Neural cell (in vitro differentiated cells): Measurements from ENCODE around the gene LRCOL1. TPM values are rescaled to one million over a fixed set of nuclear protein-coding genes. Genes with fewer than 3 reads are reported as not detected.

ENCODE experiments used
- H2AFZ ChIP-seq: fragments of 200-600, 300-800 bp; sonication (generic), shearing (Covaris generic); 2 replicates; pipeline ENCODE4 v1.6.0; 2014; ENCODE audit warnings: low read depth, mild to moderate bottlenecking, antibody characterized with exemption, low read length, moderate library complexity
- H3F3A ChIP-seq: fragments of 200-600 bp; shearing (Covaris generic); 2 replicates; pipeline ENCODE4 v1.6.1; 2016; ENCODE audit warnings: mild to moderate bottlenecking, moderate library complexity, mixed read lengths, antibody characterized with exemption, low read length; ENCODE audit not compliant: insufficient read depth, poor library complexity, severe bottlenecking
- H3K27ac ChIP-seq: fragments of 200-600, 300-800 bp; sonication (generic), shearing (Covaris generic); 2 replicates; pipeline ENCODE4 v1.5.1; 2014; ENCODE audit warnings: mild to moderate bottlenecking, low read length, moderate library complexity
- H3K27me3 ChIP-seq: fragments of 300-800, 200-600 bp; sonication (generic), shearing (Covaris generic); 2 replicates; pipeline ENCODE4 v1.6.0; 2014; ENCODE audit warnings: mild to moderate bottlenecking, low read depth, low read length, moderate library complexity; ENCODE audit not compliant: insufficient read depth
- H3K36me3 ChIP-seq: fragments of 300-800, 200-600 bp; sonication (generic), shearing (Covaris generic); 2 replicates; pipeline ENCODE4 v1.5.1; 2014; ENCODE audit warnings: mild to moderate bottlenecking, antibody characterized with exemption, low read length, moderate library complexity; ENCODE audit not compliant: insufficient read depth
- H3K4me2 ChIP-seq: fragments of 300-800, 200-600 bp; sonication (generic), shearing (Covaris generic); 2 replicates; pipeline ENCODE4 v1.6.0; 2014; ENCODE audit warnings: mild to moderate bottlenecking, low read length
- H3K4me3 ChIP-seq: fragments of 300-800, 200-600 bp; sonication (generic), shearing (Covaris generic); 2 replicates; pipeline ENCODE4 v1.5.1; 2014; ENCODE audit warnings: mild to moderate bottlenecking, low read length, moderate library complexity
- H3K79me2 ChIP-seq: fragments of 200-600 bp; shearing (Covaris generic); replicated peaks from 2 replicates; pipeline ENCODE4 v1.6.0; 2014; ENCODE audit warnings: mild to moderate bottlenecking, low read length, moderate library complexity; ENCODE audit not compliant: insufficient read depth
- H3K9ac ChIP-seq: fragments of 300-800, 200-600 bp; sonication (generic), shearing (Covaris generic); 2 replicates; pipeline ENCODE4 v1.6.1; 2016; ENCODE audit warnings: mild to moderate bottlenecking, low read length, mixed read lengths
- H3K9me2 ChIP-seq: fragments of 200-600 bp; shearing (Covaris generic); 2 replicates; pipeline ENCODE4 v1.6.1; 2016; ENCODE audit warnings: mild to moderate bottlenecking, low read length, mixed read lengths; ENCODE audit not compliant: insufficient read depth
- H3K9me3 ChIP-seq: fragments of 200-600, 300-800 bp; sonication (generic), shearing (Covaris generic); 2 replicates; pipeline ENCODE4 v1.6.1; 2016; ENCODE audit warnings: mild to moderate bottlenecking, mixed run types, low read length, moderate library complexity, mixed read lengths
- H4K20me1 ChIP-seq: fragments of 200-600 bp; shearing (Covaris generic); 2 replicates; pipeline ENCODE4 v1.6.1; 2016; ENCODE audit warnings: mild to moderate bottlenecking, mixed run types; ENCODE audit not compliant: insufficient read depth
- EP300 ChIP-seq: fragments of 450-650 bp; conservative IDR thresholded peaks from 2 replicates; pipeline ENCODE4 v1.6.1; 2014; ENCODE audit warnings: antibody characterized with exemption, mild to moderate bottlenecking, moderate library complexity; ENCODE audit not compliant: poor library complexity, severe bottlenecking
- EZH2 ChIP-seq: fragments of 200-600, 300-800 bp; shearing (Covaris generic), sonication (generic); IDR thresholded peaks from 2 replicates; pipeline ENCODE4 v1.6.1; 2014; ENCODE audit warnings: antibody characterized with exemption, low read length, borderline replicate concordance, mild to moderate bottlenecking; ENCODE audit not compliant: insufficient read depth, poor library complexity, severe bottlenecking
- MXI1 ChIP-seq: fragments of 450-650 bp; conservative IDR thresholded peaks from 2 replicates; pipeline ENCODE4 v1.6.1; 2014; ENCODE audit warnings: antibody characterized with exemption, mild to moderate bottlenecking; ENCODE audit not compliant: poor library complexity, severe bottlenecking
- POLR2AphosphoS5 ChIP-seq: IDR thresholded peaks from 2 replicates; pipeline ENCODE4 v1.6.1; 2012
- RAD21 ChIP-seq: fragments of 450-650 bp; conservative IDR thresholded peaks from 2 replicates; pipeline ENCODE4 v1.6.1; 2014; ENCODE audit warnings: antibody characterized with exemption, mild to moderate bottlenecking, moderate library complexity
- SMC3 ChIP-seq: fragments of 450-650 bp; conservative IDR thresholded peaks from 2 replicates; pipeline ENCODE4 v1.6.1; 2014; ENCODE audit warnings: antibody characterized with exemption, mild to moderate bottlenecking, moderate library complexity; ENCODE audit not compliant: poor library complexity
- TAF1 ChIP-seq: IDR thresholded peaks from 2 replicates; pipeline ENCODE4 v1.6.1; 2012; ENCODE audit warnings: low read depth
- polyA plus RNA-seq: library from polyadenylated mRNA; depleted of rRNA; stranded (reverse); fragments of >200 nt; gene quantifications from 2 replicates; pipeline ENCODE4 v1.2.3, GENCODE V29; 2014
- TF ChIP-seq, protein P1 (sequence below): fragments of 450-650 bp; IDR thresholded peaks from 2 replicates; pipeline ENCODE4 v1.5.1; 2014; ENCODE audit warnings: antibody characterized with exemption, mild to moderate bottlenecking, moderate library complexity; ENCODE audit not compliant: poor library complexity, severe bottlenecking
- TF ChIP-seq, protein P2 (sequence below): IDR thresholded peaks from 2 replicates; pipeline ENCODE4 v1.6.1; 2012; ENCODE audit warnings: borderline replicate concordance

Gene LRCOL1
- polyA plus RNA-seq, 1 donor from 2014 or later = not detected

DNA sequence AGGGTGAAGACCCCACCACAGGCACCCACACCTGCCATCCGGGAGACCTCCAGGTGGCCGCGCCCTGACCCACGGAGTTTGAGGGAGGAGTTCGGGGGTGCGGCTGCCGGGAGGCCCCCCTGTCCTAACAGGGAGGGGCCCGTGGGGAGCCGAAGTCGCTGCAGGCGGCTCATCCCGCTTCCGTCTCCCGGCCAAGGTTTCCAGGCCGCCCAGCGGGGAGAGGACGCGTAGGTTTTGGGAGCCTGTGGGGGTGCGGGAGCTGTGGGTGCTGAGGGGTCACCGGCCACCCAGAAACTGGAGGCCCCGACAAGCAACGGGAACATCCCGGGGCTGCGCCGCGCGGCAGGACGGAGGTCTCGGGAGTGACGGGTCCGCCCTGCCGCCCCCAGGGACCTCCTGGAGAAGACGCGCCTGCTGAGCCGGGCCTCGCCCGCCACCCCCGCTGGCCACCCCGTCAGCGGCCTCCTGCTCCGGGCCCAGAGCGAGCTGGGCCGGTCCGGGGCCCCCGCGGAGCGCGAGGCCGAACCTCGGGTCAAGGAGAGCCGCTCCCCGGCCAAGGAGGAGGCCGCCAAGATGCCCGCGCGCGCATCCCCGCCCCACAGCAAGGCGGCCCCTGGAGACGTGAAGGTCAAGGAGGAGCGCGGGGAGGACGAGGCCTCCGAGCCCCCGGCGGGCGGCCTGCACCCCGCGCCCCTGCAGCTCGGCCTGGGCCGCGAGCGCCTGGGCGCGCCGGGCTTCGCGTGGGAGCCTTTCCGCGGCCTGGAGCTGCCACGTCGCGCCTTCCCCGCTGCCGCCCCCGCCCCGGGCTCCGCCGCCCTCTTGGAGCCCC is 27.6 kb downstream of the LRCOL1 start:
- Histone ChIP-seq H3K4me3 (no peak overlapping the region), H4K20me1 (no peaks in the 10 kb centered on the region), H3K9me3 (no peaks in the 10 kb centered on the region), H3K4me2 (no peak overlapping the region), H3F3A (no peaks in the 10 kb centered on the region), H3K36me3 (no peaks in the 10 kb centered on the region), H2AFZ (no peak overlapping the region), H3K27me3 (no peaks in the 10 kb centered on the region), H3K79me2 (no peaks in the 10 kb centered on the region), H3K27ac (no peak overlapping the region), H3K9me2 (no peaks in the 10 kb centered on the region), H3K9ac (no peak overlapping the region)
- TF ChIP-seq, protein P1, sequence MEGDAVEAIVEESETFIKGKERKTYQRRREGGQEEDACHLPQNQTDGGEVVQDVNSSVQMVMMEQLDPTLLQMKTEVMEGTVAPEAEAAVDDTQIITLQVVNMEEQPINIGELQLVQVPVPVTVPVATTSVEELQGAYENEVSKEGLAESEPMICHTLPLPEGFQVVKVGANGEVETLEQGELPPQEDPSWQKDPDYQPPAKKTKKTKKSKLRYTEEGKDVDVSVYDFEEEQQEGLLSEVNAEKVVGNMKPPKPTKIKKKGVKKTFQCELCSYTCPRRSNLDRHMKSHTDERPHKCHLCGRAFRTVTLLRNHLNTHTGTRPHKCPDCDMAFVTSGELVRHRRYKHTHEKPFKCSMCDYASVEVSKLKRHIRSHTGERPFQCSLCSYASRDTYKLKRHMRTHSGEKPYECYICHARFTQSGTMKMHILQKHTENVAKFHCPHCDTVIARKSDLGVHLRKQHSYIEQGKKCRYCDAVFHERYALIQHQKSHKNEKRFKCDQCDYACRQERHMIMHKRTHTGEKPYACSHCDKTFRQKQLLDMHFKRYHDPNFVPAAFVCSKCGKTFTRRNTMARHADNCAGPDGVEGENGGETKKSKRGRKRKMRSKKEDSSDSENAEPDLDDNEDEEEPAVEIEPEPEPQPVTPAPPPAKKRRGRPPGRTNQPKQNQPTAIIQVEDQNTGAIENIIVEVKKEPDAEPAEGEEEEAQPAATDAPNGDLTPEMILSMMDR = no peak
- TF ChIP-seq POLR2AphosphoS5 = no peak

DNA sequence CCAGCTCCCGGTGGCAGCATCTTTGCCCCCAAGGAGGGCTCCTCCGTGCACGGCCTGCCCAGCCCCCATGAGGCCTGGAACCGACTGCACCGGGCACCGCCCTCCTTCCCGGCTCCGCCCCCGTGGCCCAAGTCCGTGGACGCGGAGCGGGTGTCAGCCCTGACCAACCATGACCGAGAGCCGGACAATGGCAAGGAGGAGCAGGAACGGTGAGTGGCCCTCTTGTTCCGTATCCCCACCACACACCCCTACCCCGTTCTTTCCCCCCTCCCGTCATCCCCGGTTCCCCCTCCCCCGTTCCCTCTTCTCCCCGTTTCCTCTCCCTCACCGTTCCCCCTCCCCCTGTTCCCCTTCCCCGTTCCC is 28.3 kb downstream of the LRCOL1 start:
- Histone ChIP-seq H3K9me2 (no peaks in the 10 kb centered on the region), H4K20me1 (no peaks in the 10 kb centered on the region), H3K9me3 (no peaks in the 10 kb centered on the region), H3K79me2 (no peaks in the 10 kb centered on the region), H3K36me3 (no peaks in the 10 kb centered on the region), H3K27ac (no peak overlapping the region), H2AFZ (no peak overlapping the region), H3F3A (no peaks in the 10 kb centered on the region), H3K4me2 (no peak overlapping the region), H3K4me3 (no peak overlapping the region), H3K9ac (no peak overlapping the region), H3K27me3 (no peaks in the 10 kb centered on the region)
- TF ChIP-seq POLR2AphosphoS5 (no peak), SMC3 (no peak), RAD21 (no peak)

DNA sequence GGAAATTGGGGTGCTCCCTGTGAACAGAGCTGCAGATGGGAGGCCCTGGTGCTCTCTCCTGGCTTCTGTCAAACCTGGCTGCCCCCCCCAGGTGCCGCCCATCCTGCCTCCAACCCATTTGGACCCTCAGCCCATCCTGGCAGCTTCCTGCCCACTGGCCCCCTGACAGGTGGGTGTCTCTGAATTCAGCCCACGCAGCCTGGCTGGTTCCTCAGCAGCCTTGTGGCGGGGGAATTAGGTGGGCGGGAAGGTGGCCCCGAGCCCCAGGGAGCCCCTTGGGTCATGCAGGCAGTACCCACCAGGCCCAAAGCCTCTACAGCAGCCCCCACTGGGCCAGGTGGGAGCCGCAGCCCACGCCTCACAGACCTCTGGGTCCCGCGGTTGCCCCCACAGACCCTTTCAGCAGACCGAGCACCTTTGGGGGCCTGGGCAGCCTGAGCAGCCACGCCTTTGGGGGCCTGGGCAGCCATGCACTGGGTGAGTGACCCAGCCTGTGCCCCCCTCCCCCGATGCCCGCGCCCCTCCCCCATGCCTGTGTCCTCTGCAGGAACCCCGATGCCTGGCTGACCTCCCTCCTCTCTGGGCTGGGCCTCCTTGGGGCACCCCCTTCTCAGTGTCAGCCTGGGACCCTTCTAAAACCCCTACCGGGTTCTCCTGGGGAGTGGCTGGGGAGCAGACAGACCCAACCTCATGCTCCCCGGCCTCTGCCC is 28.9 kb downstream of the LRCOL1 start:
- TF ChIP-seq EP300 (no peak), EZH2 (no peak), MXI1 (no peak), TAF1 (no peak), RAD21 (no peak), SMC3 (no peak), POLR2AphosphoS5 (no peak)
- TF ChIP-seq, protein P2, sequence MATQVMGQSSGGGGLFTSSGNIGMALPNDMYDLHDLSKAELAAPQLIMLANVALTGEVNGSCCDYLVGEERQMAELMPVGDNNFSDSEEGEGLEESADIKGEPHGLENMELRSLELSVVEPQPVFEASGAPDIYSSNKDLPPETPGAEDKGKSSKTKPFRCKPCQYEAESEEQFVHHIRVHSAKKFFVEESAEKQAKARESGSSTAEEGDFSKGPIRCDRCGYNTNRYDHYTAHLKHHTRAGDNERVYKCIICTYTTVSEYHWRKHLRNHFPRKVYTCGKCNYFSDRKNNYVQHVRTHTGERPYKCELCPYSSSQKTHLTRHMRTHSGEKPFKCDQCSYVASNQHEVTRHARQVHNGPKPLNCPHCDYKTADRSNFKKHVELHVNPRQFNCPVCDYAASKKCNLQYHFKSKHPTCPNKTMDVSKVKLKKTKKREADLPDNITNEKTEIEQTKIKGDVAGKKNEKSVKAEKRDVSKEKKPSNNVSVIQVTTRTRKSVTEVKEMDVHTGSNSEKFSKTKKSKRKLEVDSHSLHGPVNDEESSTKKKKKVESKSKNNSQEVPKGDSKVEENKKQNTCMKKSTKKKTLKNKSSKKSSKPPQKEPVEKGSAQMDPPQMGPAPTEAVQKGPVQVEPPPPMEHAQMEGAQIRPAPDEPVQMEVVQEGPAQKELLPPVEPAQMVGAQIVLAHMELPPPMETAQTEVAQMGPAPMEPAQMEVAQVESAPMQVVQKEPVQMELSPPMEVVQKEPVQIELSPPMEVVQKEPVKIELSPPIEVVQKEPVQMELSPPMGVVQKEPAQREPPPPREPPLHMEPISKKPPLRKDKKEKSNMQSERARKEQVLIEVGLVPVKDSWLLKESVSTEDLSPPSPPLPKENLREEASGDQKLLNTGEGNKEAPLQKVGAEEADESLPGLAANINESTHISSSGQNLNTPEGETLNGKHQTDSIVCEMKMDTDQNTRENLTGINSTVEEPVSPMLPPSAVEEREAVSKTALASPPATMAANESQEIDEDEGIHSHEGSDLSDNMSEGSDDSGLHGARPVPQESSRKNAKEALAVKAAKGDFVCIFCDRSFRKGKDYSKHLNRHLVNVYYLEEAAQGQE = no peak
- TF ChIP-seq, protein P1 = no peak
- H4K20me1 ChIP-seq = no peaks in the 10 kb centered on the region
- no peak overlapping the region for H3K4me2 ChIP-seq
- H3K9me3 ChIP-seq = no peaks in the 10 kb centered on the region
- H3F3A ChIP-seq = no peaks in the 10 kb centered on the region
- H3K27me3 ChIP-seq = no peaks in the 10 kb centered on the region
- no peak overlapping the region for H3K27ac ChIP-seq
- no peaks in the 10 kb centered on the region for H3K9me2 ChIP-seq
- no peaks in the 10 kb centered on the region for H3K36me3 ChIP-seq
- H3K79me2 ChIP-seq = no peaks in the 10 kb centered on the region
- H3K9ac ChIP-seq = no peak overlapping the region
- no peak overlapping the region for H2AFZ ChIP-seq
- no peak overlapping the region for H3K4me3 ChIP-seq
